GM21619 (cell line): ENCODE data around the gene FOXR1.
A peak's percentile ranks its signal among the peaks of the same experiment; 100 is the strongest.
"Not testable (repeated sequence)": the region's sequence is repeated elsewhere in the genome, so short reads cannot be mapped to it uniquely, and the experiment has no call there.

Experiments
- ATAC-seq: cut with Tn5 transposase; IDR thresholded peaks from one replicate; pipeline ENCODE4 v1.9.1; 2021; ENCODE audit not compliant: unreplicated experiment

The FOXR1 gene

GRCh38 chr11:118939953-118940598, 31.5 kb upstream of the FOXR1 start:
- ATAC-seq: no peak

GRCh38 chr11:118947091-118947490, 24.5 kb upstream of the FOXR1 start:
- ATAC-seq: no peak

GRCh38 chr11:118948000-118948399, 23.6 kb upstream of the FOXR1 start:
- no peak for ATAC-seq

- no peak for ATAC-seq
Measured at GRCh38 chr11:118953265-118953664, 18.3 kb upstream of the FOXR1 start.

GRCh38 chr11:118953976-118954375, 17.6 kb upstream of the FOXR1 start:
- not testable (repeated sequence) for ATAC-seq

- peak; percentile 69 for ATAC-seq
Measured at GRCh38 chr11:118956094-118956846, 15.3 kb upstream of the FOXR1 start, which contains the start of gene UPK2. TSS of gene UPK2 (plus strand) at chr11:118956298. CDS start at chr11:118956351, 53 bp downstream.

GRCh38 chr11:118956847-118957469, 14.6 kb upstream of the FOXR1 start:
- ATAC-seq: no peak

- no peak for ATAC-seq
Measured at GRCh38 chr11:118957549-118957948, 14.0 kb upstream of the FOXR1 start.

- no peak for ATAC-seq
Measured at GRCh38 chr11:118957968-118958367, 13.6 kb upstream of the FOXR1 start.

GRCh38 chr11:118958577-118958976, 13.0 kb upstream of the FOXR1 start:
- no peak for ATAC-seq

- no peak for ATAC-seq
Measured at GRCh38 chr11:118961189-118961588, 10.4 kb upstream of the FOXR1 start.

- no peak for ATAC-seq
Measured at GRCh38 chr11:118961591-118961990, 10.0 kb upstream of the FOXR1 start.

- ATAC-seq: not testable (repeated sequence)
Measured at GRCh38 chr11:118969508-118969907, 2.1 kb upstream of the FOXR1 start.

- no peak for ATAC-seq
Measured at GRCh38 chr11:118973985-118974384, 2.4 kb downstream of the FOXR1 start.

- ATAC-seq: no peak
Measured at GRCh38 chr11:118975771-118976709, 4.5 kb downstream of the FOXR1 start.

- ATAC-seq: no peak
Measured at GRCh38 chr11:118979434-118979833, 7.9 kb downstream of the FOXR1 start.

- ATAC-seq: no peak
Measured at GRCh38 chr11:118980191-118980881, 8.8 kb downstream of the FOXR1 start.

GRCh38 chr11:118984337-118984736, 12.8 kb downstream of the FOXR1 start:
- ATAC-seq: not testable (repeated sequence)

GRCh38 chr11:118984825-118985224, 13.3 kb downstream of the FOXR1 start:
- no peak for ATAC-seq

GRCh38 chr11:118988280-118988679, 16.7 kb downstream of the FOXR1 start:
- ATAC-seq: no peak
